Testis (tissue), 2 donors: ENCODE results near the gene CTXND1.
A peak's percentile ranks its signal among the peaks of the same experiment; 100 is the strongest.

Source experiments
- CTCF ChIP-seq, 3 experiments: fragments of 450-650 bp in 2 of 3; fragments of 200-600 bp in 1 of 3; sonication (generic) in 1 of 3; IDR thresholded peaks; one replicate each; pipeline ENCODE4 v1.5.1; 2016 to 2019; ENCODE audit warnings: antibody characterized with exemption in 3 of 3, mild to moderate bottlenecking in 2 of 3, moderate library complexity in 1 of 3
- POLR2A ChIP-seq: fragments of 450-650 bp; IDR thresholded peaks from one replicate; pipeline ENCODE4 v1.6.1; 2017; ENCODE audit warnings: antibody characterized with exemption, mild to moderate bottlenecking, moderate library complexity

DNA sequence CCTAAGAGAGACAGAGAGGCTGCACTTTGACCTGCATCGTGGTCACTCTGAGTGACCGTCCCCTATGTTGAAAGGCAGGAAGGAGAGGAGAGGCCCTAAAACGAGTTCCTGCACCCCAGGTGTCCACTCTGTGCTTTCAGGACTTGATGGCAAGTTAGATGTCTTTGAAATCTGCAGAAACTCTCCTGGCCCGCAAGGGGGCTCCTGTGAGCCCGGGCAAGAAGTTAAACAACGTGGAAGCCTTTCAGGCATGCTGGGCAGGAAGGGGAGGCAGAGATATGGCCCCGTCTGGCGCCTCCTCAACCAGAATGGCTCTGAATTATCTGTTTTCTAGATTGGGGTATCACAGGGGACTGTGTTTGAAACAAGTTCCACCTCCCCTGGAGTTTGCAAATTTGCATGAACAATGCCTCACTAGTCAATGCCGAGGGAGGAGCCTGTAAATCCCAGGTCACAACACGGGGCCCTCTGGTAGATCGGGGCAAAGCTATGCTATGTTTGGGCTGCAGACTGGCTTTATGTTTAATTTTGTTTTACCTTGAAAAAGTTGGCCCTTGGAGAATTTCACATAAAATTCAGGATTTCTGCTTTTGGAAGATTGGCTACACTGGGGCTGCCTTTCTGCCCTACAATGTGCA lies 9.8 kb downstream of the CTXND1 start:
- TF ChIP-seq CTCF (IDR thresholded peaks at IDR 0.05) (peak in 2 of 3 experiments; percentile 15 to 23), POLR2A (no peak)
